SK-N-SH treated with all-trans-retinoic acid at 6 μM for 48 hours (cell line): ENCODE measurements around the gene TOMM7.

ENCODE experiments used
- ATAC-seq: fragments of 200-7000 bp; cut with Tn5 transposase; 3 replicates; pipeline ENCODE4 v1.9.1; 2020; ENCODE audit warnings: mild to moderate bottlenecking, moderate library complexity
- ARNTL ChIP-seq: fragments of 450-650 bp; formaldehyde crosslinking; IDR thresholded peaks from 2 replicates; pipeline ENCODE4 v1.5.0; 2020; ENCODE audit warnings: low read depth, mild to moderate bottlenecking, moderate library complexity, borderline replicate concordance
- BACH2 ChIP-seq: fragments of 250-450 bp; sonication (Bioruptor Pico); IDR thresholded peaks from 2 replicates; pipeline ENCODE4 v1.9.0; 2021; ENCODE audit warnings: mild to moderate bottlenecking, borderline replicate concordance
- CREB5 ChIP-seq: fragments of 250-450 bp; sonication (Bioruptor Pico); IDR thresholded peaks from 2 replicates; pipeline ENCODE4 v1.5.1; 2020; ENCODE audit warnings: low read depth, mild to moderate bottlenecking, moderate library complexity
- CSDC2 ChIP-seq: fragments of 250-450 bp; sonication (Bioruptor Pico); IDR thresholded peaks from 2 replicates; pipeline ENCODE4 v1.5.0; 2020; ENCODE audit warnings: mild to moderate bottlenecking, moderate library complexity
- ESRRG ChIP-seq: fragments of 250-450 bp; sonication (Bioruptor Pico); IDR thresholded peaks from 2 replicates; pipeline ENCODE4 v1.6.1; 2021; ENCODE audit warnings: mild to moderate bottlenecking
- GLIS3 ChIP-seq: fragments of 250-450 bp; sonication (Bioruptor Pico); IDR thresholded peaks from 2 replicates; pipeline ENCODE4 v1.5.0; 2020; ENCODE audit warnings: mild to moderate bottlenecking, moderate library complexity
- ISL1 ChIP-seq: fragments of 250-450 bp; sonication (Bioruptor Pico); IDR thresholded peaks from 2 replicates; pipeline ENCODE4 v2.1.2; 2022; ENCODE audit warnings: mild to moderate bottlenecking, moderate library complexity
- OSR1 ChIP-seq: fragments of 250-450 bp; sonication (Bioruptor Pico); IDR thresholded peaks from 2 replicates; pipeline ENCODE4 v1.8.0; 2022; ENCODE audit warnings: moderate library complexity, mild to moderate bottlenecking, inconsistent platforms
- PPARA ChIP-seq: fragments of 250-450 bp; sonication (Bioruptor Pico); IDR thresholded peaks from 2 replicates; pipeline ENCODE4 v1.5.0; 2020; ENCODE audit warnings: mild to moderate bottlenecking, borderline replicate concordance
- RARB ChIP-seq: fragments of 250-450 bp; sonication (Bioruptor Pico); IDR thresholded peaks from 2 replicates; pipeline ENCODE4 v1.8.0; 2021; ENCODE audit warnings: mild to moderate bottlenecking, moderate library complexity
- SNAI2 ChIP-seq: fragments of 250-450 bp; sonication (Bioruptor Pico); IDR thresholded peaks from 2 replicates; pipeline ENCODE4 v1.5.0; 2020; ENCODE audit warnings: mild to moderate bottlenecking, moderate library complexity
- TCF4 ChIP-seq: fragments of 250-450 bp; sonication (Bioruptor Pico); IDR thresholded peaks from 2 replicates; pipeline ENCODE4 v1.8.0; 2021; ENCODE audit warnings: mild to moderate bottlenecking, moderate library complexity, borderline replicate concordance
- TOX ChIP-seq: fragments of 250-450 bp; sonication (Bioruptor Pico); IDR thresholded peaks from 2 replicates; pipeline ENCODE4 v1.8.0; 2021; ENCODE audit warnings: mild to moderate bottlenecking, moderate library complexity, borderline replicate concordance
- ZC3H10 ChIP-seq: fragments of 250-450 bp; sonication (Bioruptor Pico); IDR thresholded peaks from 2 replicates; pipeline ENCODE4 v1.5.1; 2021; ENCODE audit warnings: mild to moderate bottlenecking, moderate library complexity
- ZFP3 ChIP-seq: fragments of 250-450 bp; sonication (Bioruptor Pico); IDR thresholded peaks from 2 replicates; pipeline ENCODE4 v1.5.0; 2020; ENCODE audit warnings: mild to moderate bottlenecking, moderate library complexity
- ZFP30 ChIP-seq: fragments of 450-650 bp; formaldehyde crosslinking; IDR thresholded peaks from 2 replicates; pipeline ENCODE4 v1.5.0; 2022; ENCODE audit warnings: mild to moderate bottlenecking, moderate library complexity
- ZNF565 ChIP-seq: fragments of 450-650 bp; formaldehyde crosslinking; conservative IDR thresholded peaks from 2 replicates; pipeline ENCODE4 v1.5.0; 2020; ENCODE audit warnings: low read depth, mild to moderate bottlenecking, moderate library complexity
- ZNF70 ChIP-seq: fragments of 450-650 bp; formaldehyde crosslinking; IDR thresholded peaks from 2 replicates; pipeline ENCODE4 v1.5.0; 2020; ENCODE audit warnings: mild to moderate bottlenecking, moderate library complexity
- ZNF8 ChIP-seq: fragments of 450-650 bp; formaldehyde crosslinking; IDR thresholded peaks from 2 replicates; pipeline ENCODE4 v1.5.0; 2020; ENCODE audit warnings: mild to moderate bottlenecking, moderate library complexity
- TF ChIP-seq, protein P1 (sequence below): fragments of 250-450 bp; sonication (Bioruptor Pico); IDR thresholded peaks from 2 replicates; pipeline ENCODE4 v1.5.1; 2021; ENCODE audit warnings: mild to moderate bottlenecking, moderate library complexity
- TF ChIP-seq, protein P2 (sequence below): fragments of 250-450 bp; sonication (Bioruptor Pico); IDR thresholded peaks from 2 replicates; pipeline ENCODE4 v1.8.0; 2020; ENCODE audit warnings: mild to moderate bottlenecking, moderate library complexity, borderline replicate concordance
- TF ChIP-seq, protein P3 (sequence below): fragments of 250-450 bp; sonication (Bioruptor Pico); IDR thresholded peaks from 2 replicates; pipeline ENCODE4 v1.5.0; 2020; ENCODE audit warnings: mild to moderate bottlenecking, moderate library complexity

TOMM7 gene

GRCh38 chr7:22864301-22864700 is 41.7 kb upstream of the TOMM7 start:
- ATAC-seq: no peak
- TF ChIP-seq ARNTL (no peak), CSDC2 (CRISPR knock-in tag) (no peak), CREB5 (CRISPR knock-in tag) (no peak), ZFP30 (CRISPR knock-in tag) (no peak), SNAI2 (CRISPR knock-in tag) (no peak), PPARA (CRISPR knock-in tag) (no peak), OSR1 (no peak), ZNF70 (CRISPR knock-in tag) (no peak), ZFP3 (CRISPR knock-in tag) (no peak), BACH2 (CRISPR knock-in tag) (no peak), ESRRG (no peak), GLIS3 (no peak), ZC3H10 (no peak), ZNF8 (CRISPR knock-in tag) (no peak)
- TF ChIP-seq, protein P1, sequence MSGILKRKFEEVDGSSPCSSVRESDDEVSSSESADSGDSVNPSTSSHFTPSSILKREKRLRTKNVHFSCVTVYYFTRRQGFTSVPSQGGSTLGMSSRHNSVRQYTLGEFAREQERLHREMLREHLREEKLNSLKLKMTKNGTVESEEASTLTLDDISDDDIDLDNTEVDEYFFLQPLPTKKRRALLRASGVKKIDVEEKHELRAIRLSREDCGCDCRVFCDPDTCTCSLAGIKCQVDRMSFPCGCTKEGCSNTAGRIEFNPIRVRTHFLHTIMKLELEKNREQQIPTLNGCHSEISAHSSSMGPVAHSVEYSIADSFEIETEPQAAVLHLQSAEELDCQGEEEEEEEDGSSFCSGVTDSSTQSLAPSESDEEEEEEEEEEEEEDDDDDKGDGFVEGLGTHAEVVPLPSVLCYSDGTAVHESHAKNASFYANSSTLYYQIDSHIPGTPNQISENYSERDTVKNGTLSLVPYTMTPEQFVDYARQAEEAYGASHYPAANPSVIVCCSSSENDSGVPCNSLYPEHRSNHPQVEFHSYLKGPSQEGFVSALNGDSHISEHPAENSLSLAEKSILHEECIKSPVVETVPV: no peak
- TF ChIP-seq, protein P2, sequence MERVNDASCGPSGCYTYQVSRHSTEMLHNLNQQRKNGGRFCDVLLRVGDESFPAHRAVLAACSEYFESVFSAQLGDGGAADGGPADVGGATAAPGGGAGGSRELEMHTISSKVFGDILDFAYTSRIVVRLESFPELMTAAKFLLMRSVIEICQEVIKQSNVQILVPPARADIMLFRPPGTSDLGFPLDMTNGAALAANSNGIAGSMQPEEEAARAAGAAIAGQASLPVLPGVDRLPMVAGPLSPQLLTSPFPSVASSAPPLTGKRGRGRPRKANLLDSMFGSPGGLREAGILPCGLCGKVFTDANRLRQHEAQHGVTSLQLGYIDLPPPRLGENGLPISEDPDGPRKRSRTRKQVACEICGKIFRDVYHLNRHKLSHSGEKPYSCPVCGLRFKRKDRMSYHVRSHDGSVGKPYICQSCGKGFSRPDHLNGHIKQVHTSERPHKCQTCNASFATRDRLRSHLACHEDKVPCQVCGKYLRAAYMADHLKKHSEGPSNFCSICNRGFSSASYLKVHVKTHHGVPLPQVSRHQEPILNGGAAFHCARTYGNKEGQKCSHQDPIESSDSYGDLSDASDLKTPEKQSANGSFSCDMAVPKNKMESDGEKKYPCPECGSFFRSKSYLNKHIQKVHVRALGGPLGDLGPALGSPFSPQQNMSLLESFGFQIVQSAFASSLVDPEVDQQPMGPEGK (CRISPR knock-in tag): no peak
- TF ChIP-seq, all 23 proteins: peak for 0

- no peak for ATAC-seq
- no peak for TF ChIP-seq ZNF565 (CRISPR knock-in tag)
- TF ChIP-seq SNAI2 (CRISPR knock-in tag): no peak
- no peak for TF ChIP-seq BACH2 (CRISPR knock-in tag)
- no peak for TF ChIP-seq ZFP3 (CRISPR knock-in tag)
- no peak for TF ChIP-seq PPARA (CRISPR knock-in tag)
- TF ChIP-seq, protein P1: no peak
- no peak for TF ChIP-seq ZFP30 (CRISPR knock-in tag)
Measured at GRCh38 chr7:22863156-22863899, 40.7 kb upstream of the TOMM7 start.

DNA sequence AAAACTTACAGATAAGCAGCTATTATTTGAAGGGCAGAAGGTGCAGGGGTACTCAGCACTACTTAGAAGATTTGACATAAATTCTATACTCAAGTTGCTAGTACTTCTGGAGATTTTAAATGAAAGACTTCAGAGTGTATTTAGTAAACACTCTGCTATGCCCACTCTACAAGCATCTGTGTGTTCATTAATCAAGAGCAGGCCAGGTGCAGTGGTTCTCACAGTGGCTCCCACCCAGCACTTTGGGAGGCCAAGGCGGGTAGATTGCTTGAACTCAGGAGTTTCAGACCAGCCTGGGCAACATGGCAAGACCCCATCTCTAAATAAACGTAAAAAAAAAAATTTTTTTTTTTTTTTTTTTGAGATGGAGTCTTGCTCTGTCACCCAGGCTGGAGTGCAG is 38.9 kb upstream of the TOMM7 start:
- no peak for ATAC-seq
- TF ChIP-seq ZNF70 (CRISPR knock-in tag): no peak
- TF ChIP-seq OSR1: no peak
- no peak for TF ChIP-seq ZNF8 (CRISPR knock-in tag)
- TF ChIP-seq ISL1 (CRISPR knock-in tag): no peak
- TF ChIP-seq ZFP3 (CRISPR knock-in tag): no peak
- TF ChIP-seq ZFP30 (CRISPR knock-in tag): no peak
- no peak for TF ChIP-seq ZNF565 (CRISPR knock-in tag)
- no peak for TF ChIP-seq ESRRG
- no peak for TF ChIP-seq TOX (CRISPR knock-in tag)
- TF ChIP-seq, protein P3, sequence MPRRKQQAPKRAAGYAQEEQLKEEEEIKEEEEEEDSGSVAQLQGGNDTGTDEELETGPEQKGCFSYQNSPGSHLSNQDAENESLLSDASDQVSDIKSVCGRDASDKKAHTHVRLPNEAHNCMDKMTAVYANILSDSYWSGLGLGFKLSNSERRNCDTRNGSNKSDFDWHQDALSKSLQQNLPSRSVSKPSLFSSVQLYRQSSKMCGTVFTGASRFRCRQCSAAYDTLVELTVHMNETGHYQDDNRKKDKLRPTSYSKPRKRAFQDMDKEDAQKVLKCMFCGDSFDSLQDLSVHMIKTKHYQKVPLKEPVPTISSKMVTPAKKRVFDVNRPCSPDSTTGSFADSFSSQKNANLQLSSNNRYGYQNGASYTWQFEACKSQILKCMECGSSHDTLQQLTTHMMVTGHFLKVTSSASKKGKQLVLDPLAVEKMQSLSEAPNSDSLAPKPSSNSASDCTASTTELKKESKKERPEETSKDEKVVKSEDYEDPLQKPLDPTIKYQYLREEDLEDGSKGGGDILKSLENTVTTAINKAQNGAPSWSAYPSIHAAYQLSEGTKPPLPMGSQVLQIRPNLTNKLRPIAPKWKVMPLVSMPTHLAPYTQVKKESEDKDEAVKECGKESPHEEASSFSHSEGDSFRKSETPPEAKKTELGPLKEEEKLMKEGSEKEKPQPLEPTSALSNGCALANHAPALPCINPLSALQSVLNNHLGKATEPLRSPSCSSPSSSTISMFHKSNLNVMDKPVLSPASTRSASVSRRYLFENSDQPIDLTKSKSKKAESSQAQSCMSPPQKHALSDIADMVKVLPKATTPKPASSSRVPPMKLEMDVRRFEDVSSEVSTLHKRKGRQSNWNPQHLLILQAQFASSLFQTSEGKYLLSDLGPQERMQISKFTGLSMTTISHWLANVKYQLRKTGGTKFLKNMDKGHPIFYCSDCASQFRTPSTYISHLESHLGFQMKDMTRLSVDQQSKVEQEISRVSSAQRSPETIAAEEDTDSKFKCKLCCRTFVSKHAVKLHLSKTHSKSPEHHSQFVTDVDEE (CRISPR knock-in tag): no peak
- TF ChIP-seq ZC3H10: no peak
- no peak for TF ChIP-seq RARB (CRISPR knock-in tag)
- no peak for TF ChIP-seq GLIS3
- TF ChIP-seq, protein P2 (CRISPR knock-in tag): no peak
- TF ChIP-seq TCF4 (CRISPR knock-in tag): no peak
- no peak for TF ChIP-seq ARNTL
- TF ChIP-seq, all 23 proteins: peak for 0
